GM21576 (cell line): ENCODE measurements around the gene ZNF320.
"Not testable (repeated sequence)": the region's sequence is repeated elsewhere in the genome, so short reads cannot be mapped to it uniquely, and the experiment has no call there.

Experiments
- ATAC-seq: cut with Tn5 transposase; IDR thresholded peaks from one replicate; pipeline ENCODE4 v1.9.1; 2021; ENCODE audit warnings: mild to moderate bottlenecking, moderate library complexity; ENCODE audit not compliant: unreplicated experiment

ZNF320 gene

GRCh38 chr19:52922841-52923777 lies 25.7 kb upstream of the ZNF320 start, which contains the start of gene ZNF888:
TSS of gene ZNF888 (minus strand) at chr19:52923428. CDS start at chr19:52917873, 5,555 bp downstream.
- ATAC-seq, result peak; percentile 92

GRCh38 chr19:52917531-52917930 lies 20.1 kb upstream of the ZNF320 start:
- ATAC-seq, result no peak

GRCh38 chr19:52910648-52911047 lies 13.2 kb upstream of the ZNF320 start:
- ATAC-seq, result no peak

GRCh38 chr19:52904052-52904780 lies 6.8 kb upstream of the ZNF320 start:
- not testable (repeated sequence) for ATAC-seq

GRCh38 chr19:52901842-52902241 lies 4.4 kb upstream of the ZNF320 start:
- ATAC-seq, result no peak

GRCh38 chr19:52898596-52898995 lies 1.2 kb upstream of the ZNF320 start:
- not testable (repeated sequence) for ATAC-seq

- no peak for ATAC-seq
Observed at GRCh38 chr19:52898101-52898500, 666 bp upstream of the ZNF320 start.

- ATAC-seq, result no peak
Observed at GRCh38 chr19:52896431-52897137, 851 bp downstream of the ZNF320 start.

- no peak for ATAC-seq
Observed at GRCh38 chr19:52891336-52891735, 6.1 kb downstream of the ZNF320 start.

- no peak for ATAC-seq
Observed at GRCh38 chr19:52889931-52890330, 7.5 kb downstream of the ZNF320 start.

GRCh38 chr19:52889076-52889475 lies 8.4 kb downstream of the ZNF320 start:
- no peak for ATAC-seq

GRCh38 chr19:52880895-52881389 lies 16.5 kb downstream of the ZNF320 start:
- no peak for ATAC-seq

GRCh38 chr19:52872996-52873395 lies 24.4 kb downstream of the ZNF320 start:
- ATAC-seq, result not testable (repeated sequence)

- no peak for ATAC-seq
Observed at GRCh38 chr19:52871466-52871865, 26.0 kb downstream of the ZNF320 start.

- not testable (repeated sequence) for ATAC-seq
Observed at GRCh38 chr19:52868031-52868430, 29.4 kb downstream of the ZNF320 start.

GRCh38 chr19:52857378-52858191 lies 39.9 kb downstream of the ZNF320 start, which contains the start of gene ZNF468:
TSS of gene ZNF468 (minus strand) at chr19:52857619. CDS start at chr19:52854272, 3,347 bp downstream.
- peak; percentile 95 for ATAC-seq

GRCh38 chr19:52856540-52857377 lies 40.7 kb downstream of the ZNF320 start:
- not testable (repeated sequence) for ATAC-seq
